Glutamatergic neuron (in vitro differentiated cells): ENCODE results near the gene CEP350. TPM values are rescaled to one million over a fixed set of nuclear protein-coding genes. Genes with fewer than 3 reads are reported as not detected.

ENCODE experiments used
- DNase-seq: peaks from one replicate; pipeline ENCODE4 v3.0.0; 2022
- H3K27ac Mint-ChIP-seq: one replicate; pipeline ENCODE4 v1.8.0; 2020; ENCODE audit warnings: mild to moderate bottlenecking, mixed read lengths, inconsistent platforms; ENCODE audit not compliant: unreplicated experiment
- H3K27me3 Mint-ChIP-seq: one replicate; pipeline ENCODE4 v1.8.0; 2020; ENCODE audit warnings: mild to moderate bottlenecking, moderate library complexity, mixed read lengths, inconsistent platforms; ENCODE audit not compliant: unreplicated experiment
- H3K36me3 Mint-ChIP-seq: one replicate; pipeline ENCODE4 v1.8.0; 2020; ENCODE audit warnings: mild to moderate bottlenecking, mixed read lengths, inconsistent platforms; ENCODE audit not compliant: unreplicated experiment
- H3K4me1 Mint-ChIP-seq: one replicate; pipeline ENCODE4 v1.8.0; 2020; ENCODE audit warnings: mild to moderate bottlenecking, low read depth, mixed read lengths, inconsistent platforms; ENCODE audit not compliant: unreplicated experiment
- H3K4me3 Mint-ChIP-seq: one replicate; pipeline ENCODE4 v1.8.0; 2020; ENCODE audit warnings: mild to moderate bottlenecking, mixed read lengths, inconsistent platforms; ENCODE audit not compliant: unreplicated experiment
- H3K9me3 Mint-ChIP-seq: one replicate; pipeline ENCODE4 v1.8.0; 2020; ENCODE audit warnings: mild to moderate bottlenecking, moderate library complexity, mixed read lengths, inconsistent platforms; ENCODE audit not compliant: unreplicated experiment
- total RNA-seq: library from RNA; stranded (reverse); fragmentation: NEBNext Ultra II Directional; extraction: Animal tissue kit (Norgen Biotek cat#: 25700); gene quantifications from one replicate; pipeline ENCODE4 v1.2.1, GENCODE V29; 2021; ENCODE audit not compliant: unreplicated experiment
- TF ChIP-seq, protein P1 (sequence below): fragments of 200-600 bp; sonication (generic); IDR thresholded peaks from one replicate; pipeline ENCODE4 v1.5.0; 2021; ENCODE audit not compliant: partially characterized antibody, unreplicated experiment

The CEP350 gene
- total RNA-seq, 1 donor from 2014 or later: 36.6 TPM

DNA sequence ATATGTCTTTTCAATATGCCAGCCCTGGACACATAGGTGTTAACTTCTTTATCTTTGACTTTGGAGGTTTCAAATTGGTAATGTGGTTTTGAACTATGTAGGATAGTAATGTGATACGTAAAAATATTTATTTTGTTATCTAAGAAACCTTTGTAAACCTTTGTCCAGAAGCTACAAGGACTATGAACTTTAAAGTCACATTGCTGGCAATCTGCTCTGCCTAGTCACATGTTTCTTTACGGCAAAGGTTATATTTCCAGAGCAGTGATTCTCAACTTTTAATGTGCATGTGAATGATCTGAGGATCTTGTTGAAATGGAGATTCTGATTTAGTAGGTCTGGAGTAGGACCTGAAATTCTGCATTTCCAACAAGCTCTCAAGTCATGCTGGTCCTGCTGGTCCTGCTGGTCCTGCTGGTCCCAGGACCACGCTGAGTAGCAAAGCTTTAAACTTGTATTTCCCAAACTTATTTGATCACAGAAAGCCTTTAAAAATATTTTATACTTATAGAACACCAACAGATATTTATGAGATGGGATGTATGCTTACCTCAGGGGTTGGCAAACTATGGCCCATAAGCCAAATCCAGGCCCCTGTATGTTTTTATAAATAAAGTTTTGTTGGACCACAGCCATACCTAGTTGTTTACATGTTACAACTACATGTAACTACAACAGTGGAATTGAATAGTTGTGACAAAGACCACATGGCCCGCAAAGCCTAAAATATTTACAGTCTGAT is 142.1 kb downstream of the CEP350 start:
- no peak for DNase-seq
- H3K9me3 Mint-ChIP-seq: no peaks in the 10 kb centered on the region
- H3K4me1 Mint-ChIP-seq: no peaks in the 10 kb centered on the region
- no peak overlapping the region for H3K27ac Mint-ChIP-seq
- no peaks in the 10 kb centered on the region for H3K27me3 Mint-ChIP-seq
- H3K4me3 Mint-ChIP-seq: no peak overlapping the region
- TF ChIP-seq, protein P1, sequence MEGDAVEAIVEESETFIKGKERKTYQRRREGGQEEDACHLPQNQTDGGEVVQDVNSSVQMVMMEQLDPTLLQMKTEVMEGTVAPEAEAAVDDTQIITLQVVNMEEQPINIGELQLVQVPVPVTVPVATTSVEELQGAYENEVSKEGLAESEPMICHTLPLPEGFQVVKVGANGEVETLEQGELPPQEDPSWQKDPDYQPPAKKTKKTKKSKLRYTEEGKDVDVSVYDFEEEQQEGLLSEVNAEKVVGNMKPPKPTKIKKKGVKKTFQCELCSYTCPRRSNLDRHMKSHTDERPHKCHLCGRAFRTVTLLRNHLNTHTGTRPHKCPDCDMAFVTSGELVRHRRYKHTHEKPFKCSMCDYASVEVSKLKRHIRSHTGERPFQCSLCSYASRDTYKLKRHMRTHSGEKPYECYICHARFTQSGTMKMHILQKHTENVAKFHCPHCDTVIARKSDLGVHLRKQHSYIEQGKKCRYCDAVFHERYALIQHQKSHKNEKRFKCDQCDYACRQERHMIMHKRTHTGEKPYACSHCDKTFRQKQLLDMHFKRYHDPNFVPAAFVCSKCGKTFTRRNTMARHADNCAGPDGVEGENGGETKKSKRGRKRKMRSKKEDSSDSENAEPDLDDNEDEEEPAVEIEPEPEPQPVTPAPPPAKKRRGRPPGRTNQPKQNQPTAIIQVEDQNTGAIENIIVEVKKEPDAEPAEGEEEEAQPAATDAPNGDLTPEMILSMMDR: no peak
- no peaks in the 10 kb centered on the region for H3K36me3 Mint-ChIP-seq

DNA sequence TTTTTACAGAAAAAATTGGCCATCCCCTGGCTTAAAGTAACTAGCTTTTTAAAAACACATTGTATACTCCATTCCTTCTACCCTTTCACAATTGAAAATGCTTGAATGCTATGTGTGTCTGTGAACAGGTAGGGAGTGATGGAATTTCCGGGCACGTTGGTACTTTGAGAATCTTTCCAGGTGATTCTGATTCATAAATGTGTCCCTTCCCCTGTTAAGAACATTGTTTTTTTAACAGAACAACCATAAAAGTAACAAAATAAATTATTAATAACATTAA is 142.7 kb downstream of the CEP350 start:
- Mint-ChIP-seq H3K27me3 (no peaks in the 10 kb centered on the region), H3K27ac (no peak overlapping the region), H3K4me3 (no peak overlapping the region), H3K36me3 (no peaks in the 10 kb centered on the region), H3K4me1 (no peaks in the 10 kb centered on the region), H3K9me3 (no peaks in the 10 kb centered on the region)
- TF ChIP-seq, protein P1: no peak
- no peak for DNase-seq

DNA sequence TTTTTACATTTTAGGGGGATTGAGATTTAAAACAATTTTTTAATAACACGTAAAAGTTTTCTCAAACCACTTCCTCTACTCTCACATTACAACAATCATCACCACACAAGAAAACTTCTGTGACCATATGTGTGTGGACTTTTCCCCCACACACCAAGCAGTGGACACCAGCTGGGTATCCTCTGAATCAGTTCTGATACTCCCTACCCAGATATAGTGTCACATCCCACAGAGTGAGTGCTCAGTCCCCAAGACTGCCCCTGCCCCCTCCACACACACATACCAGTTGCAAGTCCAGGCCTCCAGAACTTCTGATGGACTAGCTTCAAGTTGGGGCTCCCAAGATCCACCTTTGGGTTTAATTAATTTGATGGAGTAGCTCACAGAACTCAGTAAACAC is 146.8 kb downstream of the CEP350 start:
- H3K9me3 Mint-ChIP-seq: no peaks in the 10 kb centered on the region
- peaks cover 5% of the 10 kb centered on the region for H3K36me3 Mint-ChIP-seq
- TF ChIP-seq, protein P1: no peak
- no peaks in the 10 kb centered on the region for H3K4me1 Mint-ChIP-seq
- no peak overlapping the region for H3K27ac Mint-ChIP-seq
- DNase-seq: no peak
- H3K4me3 Mint-ChIP-seq: no peak overlapping the region
- peaks cover 1% of the 10 kb centered on the region for H3K27me3 Mint-ChIP-seq

DNA sequence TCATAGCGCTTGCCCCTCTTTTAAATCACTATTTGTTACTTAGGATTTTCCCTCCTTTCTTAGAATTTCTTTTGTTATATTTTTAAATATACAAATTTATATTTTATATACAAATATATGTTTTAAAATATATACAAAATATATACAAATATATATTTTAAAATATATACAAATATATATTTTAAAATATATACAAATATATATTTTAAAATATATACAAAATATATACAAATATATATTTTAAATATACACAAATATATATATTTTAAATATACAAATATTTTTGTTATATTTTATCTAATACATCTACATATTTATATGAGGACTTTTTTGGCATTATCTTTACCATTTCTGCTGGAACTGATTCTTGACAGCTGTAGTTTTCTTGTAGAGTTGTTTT is 149.2 kb downstream of the CEP350 start:
- peaks cover 5% of the 10 kb centered on the region for H3K36me3 Mint-ChIP-seq
- H3K4me3 Mint-ChIP-seq: no peak overlapping the region
- H3K9me3 Mint-ChIP-seq: no peaks in the 10 kb centered on the region
- peaks cover 1% of the 10 kb centered on the region for H3K27me3 Mint-ChIP-seq
- H3K27ac Mint-ChIP-seq: no peak overlapping the region
- DNase-seq: no peak
- TF ChIP-seq, protein P1: no peak
- no peaks in the 10 kb centered on the region for H3K4me1 Mint-ChIP-seq

DNA sequence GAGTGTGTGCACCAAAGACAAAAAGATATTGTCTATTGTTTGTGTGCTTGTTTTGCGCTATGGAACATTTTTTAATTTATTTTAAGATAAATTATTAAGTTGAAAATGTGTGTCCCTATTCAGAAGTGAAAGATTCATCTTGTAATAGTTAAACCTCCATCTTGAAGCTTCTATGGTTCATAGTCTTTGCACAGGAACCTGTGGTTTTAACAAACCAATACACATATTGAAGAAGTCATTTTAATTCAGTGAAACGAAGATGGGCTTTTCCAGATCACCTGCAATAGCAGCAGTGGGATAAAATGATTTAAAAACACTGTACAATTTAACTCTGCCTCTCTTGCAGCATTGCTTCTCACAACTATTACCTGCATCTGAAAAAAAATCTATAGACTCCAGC is 157.5 kb downstream of the CEP350 start:
- no peak for DNase-seq
- TF ChIP-seq, protein P1: no peak
- no peaks in the 10 kb centered on the region for H3K36me3 Mint-ChIP-seq
- peaks cover 2% of the 10 kb centered on the region for H3K9me3 Mint-ChIP-seq
- H3K4me3 Mint-ChIP-seq: no peak overlapping the region
- no peaks in the 10 kb centered on the region for H3K27me3 Mint-ChIP-seq
- no peak overlapping the region for H3K27ac Mint-ChIP-seq
- H3K4me1 Mint-ChIP-seq: peaks cover 2% of the 10 kb centered on the region
